ENCODE measurements around the gene RIN1. TPM values are rescaled to one million over a fixed set of nuclear protein-coding genes. Genes with fewer than 3 reads are reported as not detected.

RIN1 gene
- total and polyA plus RNA-seq, 2 of the 13 experiments (the other 11 are each of a cell fraction or from before 2014, with no cell fraction given): 2.4 to 4.1 TPM

DNA sequence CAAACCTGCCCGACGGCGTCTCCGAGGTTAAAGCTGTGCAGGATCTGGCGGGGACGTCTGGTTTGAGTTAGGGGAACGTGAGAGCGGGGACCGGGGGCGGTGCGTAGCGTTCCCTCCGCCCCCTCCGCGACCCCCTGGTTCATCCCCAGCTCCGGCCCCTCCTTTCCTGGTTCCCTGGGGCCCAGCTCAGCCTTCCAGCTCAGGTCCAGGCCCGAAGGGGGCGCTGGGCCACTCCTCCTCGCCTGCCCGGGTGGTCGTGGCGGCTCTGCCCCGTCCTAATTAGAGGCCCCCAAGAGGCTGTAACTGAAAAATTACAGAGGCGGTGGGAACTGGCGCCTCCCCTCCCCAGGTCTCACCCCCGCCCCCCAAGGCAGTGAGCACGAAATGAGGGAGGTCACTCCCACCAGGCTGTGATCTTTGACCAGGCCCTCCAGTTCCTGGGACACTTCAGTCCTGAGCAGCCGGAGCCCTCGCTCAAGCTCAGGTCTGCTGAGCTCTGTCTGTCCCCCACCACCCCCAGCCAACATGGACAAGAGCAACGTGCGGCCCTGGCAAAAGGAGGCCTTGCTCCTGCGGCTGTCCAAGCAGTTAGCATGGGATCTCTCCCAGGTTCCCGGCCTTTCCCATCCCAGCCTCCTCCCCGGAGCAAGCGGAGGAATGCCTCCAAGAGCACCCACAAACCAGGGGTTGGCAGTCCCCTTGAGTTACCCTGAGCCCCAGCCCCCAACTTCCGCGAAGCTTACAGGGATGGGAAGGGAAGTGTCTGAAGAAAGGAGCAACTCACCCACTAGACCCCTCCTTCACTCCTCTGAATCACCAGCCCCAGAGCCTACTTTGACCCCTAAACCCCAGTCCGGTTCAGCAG is 22.7 kb downstream of the RIN1 start (continued):
- TF ChIP-seq, protein P1, sequence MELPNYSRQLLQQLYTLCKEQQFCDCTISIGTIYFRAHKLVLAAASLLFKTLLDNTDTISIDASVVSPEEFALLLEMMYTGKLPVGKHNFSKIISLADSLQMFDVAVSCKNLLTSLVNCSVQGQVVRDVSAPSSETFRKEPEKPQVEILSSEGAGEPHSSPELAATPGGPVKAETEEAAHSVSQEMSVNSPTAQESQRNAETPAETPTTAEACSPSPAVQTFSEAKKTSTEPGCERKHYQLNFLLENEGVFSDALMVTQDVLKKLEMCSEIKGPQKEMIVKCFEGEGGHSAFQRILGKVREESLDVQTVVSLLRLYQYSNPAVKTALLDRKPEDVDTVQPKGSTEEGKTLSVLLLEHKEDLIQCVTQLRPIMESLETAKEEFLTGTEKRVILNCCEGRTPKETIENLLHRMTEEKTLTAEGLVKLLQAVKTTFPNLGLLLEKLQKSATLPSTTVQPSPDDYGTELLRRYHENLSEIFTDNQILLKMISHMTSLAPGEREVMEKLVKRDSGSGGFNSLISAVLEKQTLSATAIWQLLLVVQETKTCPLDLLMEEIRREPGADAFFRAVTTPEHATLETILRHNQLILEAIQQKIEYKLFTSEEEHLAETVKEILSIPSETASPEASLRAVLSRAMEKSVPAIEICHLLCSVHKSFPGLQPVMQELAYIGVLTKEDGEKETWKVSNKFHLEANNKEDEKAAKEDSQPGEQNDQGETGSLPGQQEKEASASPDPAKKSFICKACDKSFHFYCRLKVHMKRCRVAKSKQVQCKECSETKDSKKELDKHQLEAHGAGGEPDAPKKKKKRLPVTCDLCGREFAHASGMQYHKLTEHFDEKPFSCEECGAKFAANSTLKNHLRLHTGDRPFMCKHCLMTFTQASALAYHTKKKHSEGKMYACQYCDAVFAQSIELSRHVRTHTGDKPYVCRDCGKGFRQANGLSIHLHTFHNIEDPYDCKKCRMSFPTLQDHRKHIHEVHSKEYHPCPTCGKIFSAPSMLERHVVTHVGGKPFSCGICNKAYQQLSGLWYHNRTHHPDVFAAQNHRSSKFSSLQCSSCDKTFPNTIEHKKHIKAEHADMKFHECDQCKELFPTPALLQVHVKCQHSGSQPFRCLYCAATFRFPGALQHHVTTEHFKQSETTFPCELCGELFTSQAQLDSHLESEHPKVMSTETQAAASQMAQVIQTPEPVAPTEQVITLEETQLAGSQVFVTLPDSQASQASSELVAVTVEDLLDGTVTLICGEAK (IDR thresholded peaks at IDR 0.05): no peak
- TF ChIP-seq, protein P1 (CRISPR knock-in tag; IDR thresholded peaks at IDR 0.05): no peak
- TF ChIP-seq, protein P2, sequence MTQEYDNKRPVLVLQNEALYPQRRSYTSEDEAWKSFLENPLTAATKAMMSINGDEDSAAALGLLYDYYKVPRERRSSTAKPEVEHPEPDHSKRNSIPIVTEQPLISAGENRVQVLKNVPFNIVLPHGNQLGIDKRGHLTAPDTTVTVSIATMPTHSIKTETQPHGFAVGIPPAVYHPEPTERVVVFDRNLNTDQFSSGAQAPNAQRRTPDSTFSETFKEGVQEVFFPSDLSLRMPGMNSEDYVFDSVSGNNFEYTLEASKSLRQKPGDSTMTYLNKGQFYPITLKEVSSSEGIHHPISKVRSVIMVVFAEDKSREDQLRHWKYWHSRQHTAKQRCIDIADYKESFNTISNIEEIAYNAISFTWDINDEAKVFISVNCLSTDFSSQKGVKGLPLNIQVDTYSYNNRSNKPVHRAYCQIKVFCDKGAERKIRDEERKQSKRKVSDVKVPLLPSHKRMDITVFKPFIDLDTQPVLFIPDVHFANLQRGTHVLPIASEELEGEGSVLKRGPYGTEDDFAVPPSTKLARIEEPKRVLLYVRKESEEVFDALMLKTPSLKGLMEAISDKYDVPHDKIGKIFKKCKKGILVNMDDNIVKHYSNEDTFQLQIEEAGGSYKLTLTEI (CRISPR knock-in tag; conservative IDR thresholded peaks at IDR 0.05): no peak
- TF ChIP-seq ELF1 (CRISPR knock-in tag; IDR thresholded peaks at IDR 0.05) (no peak), PLRG1 (conservative IDR thresholded peaks at IDR 0.05) (no peak), DNMT3B (CRISPR knock-in tag; conservative IDR thresholded peaks at IDR 0.05) (no peak), EEA1 (CRISPR knock-in tag; IDR thresholded peaks at IDR 0.05; ENCODE audit: borderline replicate concordance) (no peak), POLR2G (IDR thresholded peaks at IDR 0.05; ENCODE audit: low read depth, low read length) (peak; percentile 73), PPARG (CRISPR knock-in tag; conservative IDR thresholded peaks at IDR 0.05) (0 out of 2 replicates have a peak, but pooled peaks have one; percentile 9)
- TF ChIP-seq, protein P3, sequence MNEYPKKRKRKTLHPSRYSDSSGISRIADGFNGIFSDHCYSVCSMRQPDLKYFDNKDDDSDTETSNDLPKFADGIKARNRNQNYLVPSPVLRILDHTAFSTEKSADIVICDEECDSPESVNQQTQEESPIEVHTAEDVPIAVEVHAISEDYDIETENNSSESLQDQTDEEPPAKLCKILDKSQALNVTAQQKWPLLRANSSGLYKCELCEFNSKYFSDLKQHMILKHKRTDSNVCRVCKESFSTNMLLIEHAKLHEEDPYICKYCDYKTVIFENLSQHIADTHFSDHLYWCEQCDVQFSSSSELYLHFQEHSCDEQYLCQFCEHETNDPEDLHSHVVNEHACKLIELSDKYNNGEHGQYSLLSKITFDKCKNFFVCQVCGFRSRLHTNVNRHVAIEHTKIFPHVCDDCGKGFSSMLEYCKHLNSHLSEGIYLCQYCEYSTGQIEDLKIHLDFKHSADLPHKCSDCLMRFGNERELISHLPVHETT (CRISPR knock-in tag; conservative IDR thresholded peaks at IDR 0.05): no peak
- TF ChIP-seq, protein P4, sequence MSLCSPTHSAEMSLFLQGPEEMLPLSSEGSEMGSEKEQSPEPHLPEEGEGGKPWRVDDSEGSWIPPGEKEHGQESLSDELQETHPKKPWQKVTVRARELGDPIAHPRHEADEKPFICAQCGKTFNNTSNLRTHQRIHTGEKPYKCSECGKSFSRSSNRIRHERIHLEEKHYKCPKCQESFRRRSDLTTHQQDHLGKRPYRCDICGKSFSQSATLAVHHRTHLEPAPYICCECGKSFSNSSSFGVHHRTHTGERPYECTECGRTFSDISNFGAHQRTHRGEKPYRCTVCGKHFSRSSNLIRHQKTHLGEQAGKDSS (CRISPR knock-in tag; IDR thresholded peaks at IDR 0.05; ENCODE audit: borderline replicate concordance, low read depth): no peak
- TF ChIP-seq, protein P5, sequence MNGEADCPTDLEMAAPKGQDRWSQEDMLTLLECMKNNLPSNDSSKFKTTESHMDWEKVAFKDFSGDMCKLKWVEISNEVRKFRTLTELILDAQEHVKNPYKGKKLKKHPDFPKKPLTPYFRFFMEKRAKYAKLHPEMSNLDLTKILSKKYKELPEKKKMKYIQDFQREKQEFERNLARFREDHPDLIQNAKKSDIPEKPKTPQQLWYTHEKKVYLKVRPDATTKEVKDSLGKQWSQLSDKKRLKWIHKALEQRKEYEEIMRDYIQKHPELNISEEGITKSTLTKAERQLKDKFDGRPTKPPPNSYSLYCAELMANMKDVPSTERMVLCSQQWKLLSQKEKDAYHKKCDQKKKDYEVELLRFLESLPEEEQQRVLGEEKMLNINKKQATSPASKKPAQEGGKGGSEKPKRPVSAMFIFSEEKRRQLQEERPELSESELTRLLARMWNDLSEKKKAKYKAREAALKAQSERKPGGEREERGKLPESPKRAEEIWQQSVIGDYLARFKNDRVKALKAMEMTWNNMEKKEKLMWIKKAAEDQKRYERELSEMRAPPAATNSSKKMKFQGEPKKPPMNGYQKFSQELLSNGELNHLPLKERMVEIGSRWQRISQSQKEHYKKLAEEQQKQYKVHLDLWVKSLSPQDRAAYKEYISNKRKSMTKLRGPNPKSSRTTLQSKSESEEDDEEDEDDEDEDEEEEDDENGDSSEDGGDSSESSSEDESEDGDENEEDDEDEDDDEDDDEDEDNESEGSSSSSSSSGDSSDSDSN (CRISPR knock-in tag; IDR thresholded peaks at IDR 0.05): peak; percentile 71

Data from HepG2 (cell line).